Measurements from ENCODE around the gene ANKRD23.
A peak's percentile ranks its signal among the peaks of the same experiment; 100 is the strongest.

GRCh38 chr2:96816127-96816835 is 27.5 kb downstream of the ANKRD23 start, which contains the start of gene CNNM3:
- TF ChIP-seq CTCF (IDR thresholded peaks at IDR 0.05; ENCODE audit: control extremely low read depth in 1 of 3, insufficient read depth in 1 of 3, low read depth in 1 of 3, low read length in 3 of 3) (peak; percentile 26 to 76 (median 66); a peak in 3 of 4 replicates), EP300 (IDR thresholded peaks at IDR 0.05; ENCODE audit: borderline replicate concordance in 1 of 2, low read depth in 2 of 2, low read length in 2 of 2) (no peak), SRF (IDR thresholded peaks at IDR 0.05; ENCODE audit: low read depth, low read length) (no peak), CEBPB (IDR thresholded peaks at IDR 0.05; ENCODE audit: low read depth, low read length) (no peak), EZH2 (IDR thresholded peaks at IDR 0.05; ENCODE audit: low read depth, low read length, severe bottlenecking) (no peak), BRCA1 (IDR thresholded peaks at IDR 0.05; ENCODE audit: low read depth, low read length) (no peak), USF2 (IDR thresholded peaks at IDR 0.05; ENCODE audit: low read length) (no peak), ATF2 (IDR thresholded peaks at IDR 0.05; ENCODE audit: low read length) (no peak), JUN (IDR thresholded peaks at IDR 0.05; ENCODE audit: low read depth, low read length) (no peak)

Measured in H1 (cell line).